IPS-NIHi7 (cell line): ENCODE data around the gene C19orf12.
A peak's percentile ranks its signal among the peaks of the same experiment; 100 is the strongest.
"Not testable (repeated sequence)": the region's sequence is repeated elsewhere in the genome, so short reads cannot be mapped to it uniquely, and the experiment has no call there.

ENCODE experiments used
- DNase-seq: peaks from one replicate; pipeline ENCODE4 v3.0.0; 2012; ENCODE audit warnings: mixed read lengths; ENCODE audit errors: extremely low spot score

C19orf12 gene

DNA sequence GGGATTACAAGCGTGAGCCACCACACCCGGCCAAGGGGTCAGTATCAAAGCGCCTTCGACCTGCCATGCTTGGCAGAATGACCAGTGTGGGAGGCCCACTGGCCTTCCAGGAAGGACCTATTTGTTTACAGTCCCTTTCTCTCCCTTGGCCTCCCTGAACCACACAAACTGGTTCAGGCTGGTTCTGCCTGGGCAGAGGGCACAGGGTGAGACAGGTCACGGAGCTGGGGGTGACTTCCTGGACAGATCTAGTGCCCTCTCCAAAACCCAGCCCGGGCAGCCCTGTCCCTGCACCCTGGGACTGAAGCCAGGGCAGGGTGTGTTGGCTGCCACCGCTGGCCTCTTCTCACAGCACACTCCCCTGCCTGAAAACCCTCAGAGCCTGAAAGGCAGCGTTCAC, 38.5 kb downstream of the C19orf12 start:
- DNase-seq, result no peak

- DNase-seq, result no peak
These were observed 39.3 kb downstream of the C19orf12 start for GRCh38 chr19:29675650-29676186.

DNA sequence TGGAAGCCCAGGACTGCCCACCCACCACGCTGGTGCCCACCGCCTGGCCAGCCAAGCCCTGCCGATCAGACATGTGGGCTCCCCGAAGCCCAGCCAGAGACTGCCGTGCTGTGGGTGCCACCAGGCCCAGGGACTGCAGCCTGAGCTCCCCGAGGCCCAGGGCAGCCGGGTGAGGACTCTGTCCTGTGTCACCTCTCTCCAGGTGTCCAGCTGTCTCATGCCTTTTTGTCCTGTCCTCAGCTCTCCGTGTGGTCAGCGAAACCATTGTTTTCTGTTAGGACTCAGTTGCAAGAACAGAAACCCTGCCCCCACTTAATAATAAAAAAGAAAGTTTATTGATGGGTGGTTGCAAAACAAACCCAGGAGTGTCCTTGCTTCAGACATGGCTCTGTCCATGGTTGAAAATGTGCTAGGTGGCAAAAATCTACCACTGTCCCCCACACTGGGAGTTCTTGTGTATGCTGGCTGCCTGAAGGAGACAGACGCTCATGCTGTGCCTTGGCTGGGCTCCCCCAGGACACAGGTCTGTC, 39.9 kb downstream of the C19orf12 start:
- no peak for DNase-seq

GRCh38 chr19:29674374-29675119, 40.5 kb downstream of the C19orf12 start:
- no peak for DNase-seq

GRCh38 chr19:29673451-29674371, 41.4 kb downstream of the C19orf12 start:
- DNase-seq, result no peak

DNA sequence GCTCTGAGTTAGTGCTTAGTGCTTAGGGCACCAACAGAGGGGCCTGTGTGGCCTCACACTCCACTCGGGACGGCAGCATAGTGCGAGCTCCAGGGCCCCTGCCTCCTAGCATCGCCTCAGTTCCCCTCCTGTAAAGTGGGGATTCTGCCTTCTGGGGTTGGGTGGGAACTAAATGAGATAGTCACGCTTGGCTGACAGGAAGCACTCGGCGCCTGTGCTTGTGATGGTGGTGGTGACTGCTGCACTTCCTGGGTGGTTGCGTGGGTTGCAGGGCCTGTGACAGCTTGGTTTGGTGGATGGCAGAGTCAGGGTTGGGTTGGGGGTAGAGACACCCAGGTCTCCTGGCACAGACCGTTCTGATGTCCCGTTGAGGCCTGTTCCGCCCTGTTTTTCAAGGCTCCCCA, 42.1 kb downstream of the C19orf12 start:
- no peak for DNase-seq

DNA sequence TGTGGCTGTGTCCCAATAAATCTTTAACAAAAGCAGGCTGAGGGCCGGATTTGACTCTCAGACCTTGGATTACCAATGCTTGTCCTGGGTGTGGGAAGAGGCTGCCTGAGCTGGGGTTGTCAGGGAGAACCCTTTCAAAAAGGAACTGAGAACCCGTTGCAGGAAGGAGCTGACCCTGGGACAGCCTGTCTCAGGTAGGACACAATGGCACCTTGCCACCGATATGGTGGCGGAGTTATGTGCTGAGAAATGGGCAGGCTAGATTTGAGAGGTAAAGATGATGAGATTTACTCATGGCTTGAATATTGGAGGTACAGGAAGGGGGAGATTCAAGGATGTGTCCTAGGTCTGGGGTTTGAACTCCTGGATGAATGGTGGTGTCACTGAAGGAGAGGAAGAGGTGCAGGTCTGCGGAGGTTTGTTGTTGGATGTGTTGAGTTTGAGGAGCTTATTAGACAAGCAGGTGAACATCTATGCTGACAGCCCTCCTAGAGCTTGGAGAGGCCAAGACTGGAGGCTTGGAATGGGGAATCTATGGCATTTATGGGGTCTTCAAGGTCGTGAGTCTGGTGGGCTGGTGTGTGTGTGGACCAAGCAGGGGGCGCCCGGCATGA, 42.6 kb downstream of the C19orf12 start:
- DNase-seq, result no peak

DNA sequence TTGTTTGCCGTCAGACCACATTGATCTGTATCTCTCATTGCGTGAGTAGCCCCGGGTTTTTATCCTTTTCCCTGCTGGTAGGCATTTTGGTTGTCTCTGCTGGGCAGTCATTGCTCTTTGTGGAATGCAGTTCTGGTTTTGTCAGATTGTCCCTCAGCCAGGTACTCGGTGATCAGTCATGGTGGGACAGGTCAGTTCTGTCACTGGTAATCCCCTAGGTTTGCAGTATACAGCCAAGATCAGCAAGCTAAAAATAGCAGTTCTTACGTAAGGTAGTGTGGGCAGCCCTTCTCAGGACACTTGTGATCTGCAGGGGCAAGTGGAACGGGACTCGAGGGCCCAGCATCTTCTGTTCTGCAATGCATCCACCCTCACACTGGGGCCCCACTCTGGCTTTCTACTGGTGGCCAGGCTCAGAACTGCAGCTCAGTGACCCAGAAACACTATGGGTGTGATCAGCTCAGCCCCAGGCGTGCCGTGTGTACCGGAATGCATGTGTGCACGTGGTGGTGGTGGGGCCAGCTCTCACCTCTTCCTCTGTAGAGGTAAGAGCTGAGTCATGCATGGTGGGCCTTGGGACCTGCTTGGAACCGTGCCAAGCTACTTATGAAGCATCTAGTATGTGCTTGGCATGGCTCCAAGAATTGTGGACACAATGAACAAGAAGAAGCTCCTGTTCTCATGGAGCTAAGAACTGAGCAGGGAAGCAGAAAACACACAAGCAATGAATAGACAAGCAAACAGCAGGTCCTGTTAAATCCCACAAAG, 43.5 kb downstream of the C19orf12 start:
- no peak for DNase-seq

- DNase-seq, result not testable (repeated sequence)
These were observed 44.1 kb downstream of the C19orf12 start for GRCh38 chr19:29671026-29671392.

DNA sequence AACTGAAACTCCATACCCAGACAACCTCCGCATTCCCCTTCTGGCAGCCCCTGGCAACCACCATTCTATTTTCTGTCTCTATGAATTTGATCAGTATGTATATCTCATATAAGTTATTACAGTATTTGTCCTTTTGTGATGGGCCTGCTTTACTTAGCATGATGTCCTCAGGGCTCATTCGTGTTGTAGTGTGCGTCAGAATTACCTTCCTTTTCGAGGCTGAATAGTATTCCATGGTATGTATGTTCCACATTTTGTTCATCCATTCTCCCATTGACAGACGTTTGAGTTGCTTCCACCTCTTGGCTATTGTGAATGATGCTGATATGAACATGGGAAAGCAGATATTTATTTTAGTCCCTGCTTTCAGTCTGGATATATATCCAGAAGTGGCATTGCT, 44.8 kb downstream of the C19orf12 start:
- DNase-seq, result no peak

- no peak for DNase-seq
These were observed 46.1 kb downstream of the C19orf12 start for GRCh38 chr19:29668746-29669609.

DNA sequence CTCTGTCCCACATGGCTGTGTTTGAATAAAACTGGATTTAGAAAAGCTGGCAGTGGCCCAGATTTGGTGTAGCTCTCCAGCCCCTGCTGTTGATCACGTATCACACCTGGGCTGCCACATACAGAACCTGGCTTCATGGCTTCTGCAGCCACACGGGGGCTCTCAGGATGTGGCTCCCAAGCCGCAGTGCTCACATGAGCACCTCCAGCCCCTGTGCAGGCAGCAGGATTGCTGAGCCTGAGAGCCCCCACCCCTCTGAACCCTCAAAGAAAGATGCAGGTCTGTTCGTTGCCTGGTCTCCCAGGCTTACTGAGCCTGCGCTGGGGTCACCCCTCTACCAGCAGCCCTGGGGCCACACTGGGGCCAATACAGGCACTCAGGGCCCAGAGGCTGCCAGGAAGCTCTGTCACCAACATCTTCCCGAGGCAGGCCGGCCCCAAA, 47.1 kb downstream of the C19orf12 start:
- DNase-seq, result no peak

DNA sequence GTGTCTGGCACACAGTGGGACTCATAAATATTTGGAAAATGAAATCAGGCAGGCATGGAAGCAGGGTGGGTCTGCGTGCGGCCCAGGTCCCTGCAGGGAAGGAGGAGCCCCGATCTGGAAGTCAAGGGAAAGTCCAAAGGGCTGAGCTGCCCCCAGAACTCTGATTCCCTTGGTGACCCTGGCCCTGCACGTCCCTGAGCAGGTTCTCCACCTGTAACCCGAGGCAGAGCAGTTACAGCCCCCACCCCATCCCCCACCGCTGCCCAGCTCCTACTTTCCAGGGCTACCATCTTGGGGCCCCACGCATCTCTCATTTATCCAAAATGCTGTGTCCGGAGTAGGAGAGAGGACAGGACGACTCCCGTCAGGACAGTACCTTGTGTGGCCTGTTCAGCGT, 47.7 kb downstream of the C19orf12 start:
- DNase-seq, result no peak

DNA sequence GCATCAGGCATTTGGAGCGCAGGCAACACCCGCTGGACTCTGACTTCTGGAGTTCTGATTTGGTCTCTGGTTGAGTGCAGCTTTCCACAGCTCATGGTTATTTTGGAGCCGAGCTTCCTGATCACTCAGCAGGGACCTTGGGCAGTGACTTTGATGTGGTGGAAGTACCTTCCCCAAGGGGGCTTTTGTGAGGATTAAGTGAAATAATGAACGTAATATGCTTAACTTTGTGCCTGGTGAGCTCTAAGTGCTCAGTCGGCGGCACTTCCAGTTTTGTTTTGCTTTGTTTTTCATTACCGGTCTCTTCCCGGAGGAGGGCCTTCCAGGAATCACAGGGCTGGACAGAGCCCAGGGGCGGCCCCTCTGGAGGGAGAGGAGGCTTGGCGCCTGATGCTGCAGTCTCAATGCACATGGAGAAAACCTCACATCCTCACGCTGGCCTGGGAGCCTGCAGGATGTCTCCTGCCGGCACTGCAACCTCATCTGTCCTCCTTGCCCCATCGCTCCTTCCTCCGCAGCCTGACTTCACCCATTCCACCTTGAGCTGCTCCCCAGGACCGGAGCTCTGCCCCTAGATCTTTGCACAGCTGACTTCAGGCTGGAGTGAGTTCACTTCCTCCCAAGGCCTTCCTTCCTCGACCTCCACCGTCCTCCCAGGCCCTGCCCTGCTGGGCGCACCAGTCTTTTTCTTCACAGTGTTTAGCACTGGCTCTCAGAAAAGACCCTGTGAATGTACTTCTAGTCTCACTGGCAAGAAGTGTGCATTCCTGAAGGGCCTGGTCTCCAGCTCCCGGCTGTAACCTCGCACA, 48.3 kb downstream of the C19orf12 start:
- peak; percentile 76 for DNase-seq

DNA sequence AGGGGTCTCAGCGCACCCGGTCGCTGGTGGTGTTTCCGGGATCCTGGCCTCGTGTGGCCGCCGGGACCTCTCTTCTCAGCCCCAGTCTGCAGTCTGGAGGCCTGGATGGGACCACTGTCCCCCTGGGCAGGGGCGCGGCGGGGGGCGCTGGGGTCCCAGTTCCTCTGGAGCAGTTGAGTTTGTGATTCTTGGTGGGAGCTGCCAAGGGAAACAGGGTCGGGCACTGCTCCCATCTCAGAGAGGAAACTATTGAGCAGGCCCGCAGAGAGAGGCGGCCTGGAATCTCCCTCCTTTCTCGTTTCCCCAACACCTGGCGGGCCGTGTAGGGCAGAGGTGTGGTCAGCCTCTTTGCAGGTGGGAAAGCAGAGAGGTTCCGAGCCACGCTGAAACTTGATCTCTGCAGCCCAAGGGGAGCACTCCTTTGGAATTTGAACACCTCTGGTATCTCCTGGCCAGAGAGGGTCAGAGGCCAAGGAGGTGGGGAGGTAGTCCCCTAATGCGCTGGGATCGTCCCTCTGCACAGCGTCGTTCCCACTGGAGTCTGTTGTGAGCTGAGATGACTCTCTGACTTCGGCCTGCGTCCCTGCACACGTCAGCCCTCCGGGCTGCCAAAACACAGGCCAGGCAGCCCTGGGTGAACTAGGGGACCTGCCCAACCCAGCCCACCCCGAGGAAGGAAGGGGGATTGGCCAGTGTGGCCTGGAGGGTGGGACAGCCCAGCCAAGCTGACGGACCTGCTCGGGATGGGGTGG, 49.1 kb downstream of the C19orf12 start:
- peak; percentile 60 for DNase-seq

DNA sequence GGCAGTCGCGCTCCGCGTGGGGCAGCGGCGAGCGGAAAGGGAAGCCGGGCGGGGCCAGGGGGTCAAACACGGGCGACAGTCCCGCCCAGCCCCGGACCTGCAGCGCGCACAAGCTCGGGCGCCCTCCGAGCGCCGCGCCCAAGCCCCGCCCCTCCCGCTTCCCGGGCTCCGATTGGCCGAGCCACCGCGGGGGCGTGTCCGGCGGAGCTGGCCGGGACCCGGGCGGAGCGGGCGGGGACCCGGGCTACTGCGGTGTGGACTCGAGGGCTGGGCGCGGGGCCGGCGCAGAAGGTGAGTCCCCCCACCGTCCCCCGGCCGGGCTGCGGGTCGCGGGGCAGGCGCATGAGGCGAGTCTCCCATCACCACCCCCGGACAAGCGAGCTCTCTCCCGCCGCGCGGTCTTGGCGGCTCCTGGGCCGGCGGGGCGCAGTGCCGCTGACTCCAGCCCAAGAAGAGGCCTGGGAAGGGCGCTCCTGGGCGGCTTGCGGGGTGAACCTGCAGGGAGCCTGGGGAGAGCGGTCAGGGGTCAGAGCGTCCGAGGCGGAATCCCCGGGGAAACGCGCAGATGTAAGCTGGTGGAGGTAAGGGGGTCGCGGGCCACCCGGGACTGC, 49.7 kb downstream of the C19orf12 start, which contains the start of gene PLEKHF1:
Gene PLEKHF1 (plus strand): TSS at position 247 of the 611 bp plus-strand sequence. CDS start 8,379 bp downstream, outside the sequence.
- peak; percentile 96 for DNase-seq

DNA sequence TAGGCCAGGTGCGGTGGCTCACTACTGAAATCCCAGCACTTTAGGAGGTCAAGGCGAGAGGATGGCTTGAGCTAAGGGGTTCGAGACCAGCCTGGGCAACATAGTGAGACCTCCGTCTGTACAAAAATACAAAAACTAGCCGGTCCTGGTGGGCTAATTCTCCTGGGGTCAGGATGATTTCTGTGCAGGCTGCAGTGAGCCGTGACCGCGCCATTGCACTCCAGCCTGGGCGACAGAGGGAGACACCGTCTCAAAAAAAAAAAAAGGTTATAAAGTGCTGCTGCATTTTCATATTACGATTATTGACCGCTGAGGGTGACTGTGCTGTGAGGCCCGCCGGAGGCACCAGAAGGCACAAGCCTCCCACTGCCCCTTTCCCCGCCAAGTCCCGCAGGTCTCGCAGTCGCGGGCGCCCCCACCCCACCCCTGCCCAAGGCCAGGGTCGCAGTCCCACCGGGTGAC, 50.3 kb downstream of the C19orf12 start:
- DNase-seq, result no peak
